MM.1S (cell line): ENCODE data around the gene TM7SF3.

ENCODE experiments used
- DNase-seq: peaks from one replicate; pipeline ENCODE4 v3.0.0-alpha.2; 2015
- H2AFZ ChIP-seq: fragments of 300-600 bp; sonication (generic); 2 replicates; pipeline ENCODE4 v1.6.0; 2016; ENCODE audit warnings: antibody characterized with exemption, low read length
- H3F3A ChIP-seq: fragments of 300-600 bp; sonication (generic); 2 replicates; pipeline ENCODE4 v1.6.1; 2016; ENCODE audit warnings: mild to moderate bottlenecking, antibody characterized with exemption, low read length, moderate library complexity, mixed read lengths; ENCODE audit not compliant: insufficient read depth
- H3K27ac ChIP-seq: fragments of 300-600 bp; sonication (generic); 2 replicates; pipeline ENCODE4 v1.5.1; 2016; ENCODE audit warnings: mild to moderate bottlenecking, low read length
- H3K27me3 ChIP-seq: fragments of 300-600 bp; sonication (generic); replicated peaks from 2 replicates; pipeline ENCODE4 v1.6.0; 2016; ENCODE audit warnings: low read length; ENCODE audit not compliant: insufficient read depth
- H3K36me3 ChIP-seq: fragments of 300-600 bp; sonication (generic); replicated peaks from 2 replicates; pipeline ENCODE4 v1.6.1; 2016; ENCODE audit warnings: mild to moderate bottlenecking, low read length, mixed read lengths; ENCODE audit not compliant: insufficient read depth
- H3K4me1 ChIP-seq: fragments of 300-600 bp; sonication (generic); 2 replicates; pipeline ENCODE4 v1.6.1; 2016; ENCODE audit warnings: low read length, mixed read lengths
- H3K4me2 ChIP-seq: fragments of 300-600 bp; sonication (generic); 2 replicates; pipeline ENCODE4 v1.6.0; 2016; ENCODE audit warnings: low read depth, low read length
- H3K4me3 ChIP-seq: fragments of 300-600 bp; sonication (generic); 2 replicates; pipeline ENCODE4 v1.5.1; 2016; ENCODE audit warnings: low read length, mixed read lengths
- H3K79me2 ChIP-seq: fragments of 300-600 bp; sonication (generic); 2 replicates; pipeline ENCODE4 v1.6.1; 2016; ENCODE audit warnings: mixed run types, low read length, mixed read lengths
- H3K9ac ChIP-seq: fragments of 300-600 bp; sonication (generic); 2 replicates; pipeline ENCODE4 v1.6.1; 2016; ENCODE audit warnings: low read length, mixed read lengths
- H3K9me2 ChIP-seq: fragments of 300-600 bp; sonication (generic); replicated peaks from 2 replicates; pipeline ENCODE4 v1.6.1; 2016; ENCODE audit warnings: mild to moderate bottlenecking, low read length, mixed read lengths; ENCODE audit not compliant: insufficient read depth
- H3K9me3 ChIP-seq: fragments of 300-600 bp; sonication (generic); replicated peaks from 2 replicates; pipeline ENCODE4 v1.6.1; 2016; ENCODE audit warnings: mild to moderate bottlenecking, low read length, mixed read lengths; ENCODE audit not compliant: insufficient read depth
- H4K20me1 ChIP-seq: fragments of 300-600 bp; sonication (generic); 2 replicates; pipeline ENCODE4 v1.6.1; 2016; ENCODE audit warnings: mild to moderate bottlenecking, low read length, moderate library complexity, mixed read lengths; ENCODE audit not compliant: insufficient read depth
- EZH2 ChIP-seq: fragments of 300-600 bp; sonication (generic); optimal IDR thresholded peaks from 2 replicates; pipeline ENCODE3; 2017; ENCODE audit warnings: low read depth, mild to moderate bottlenecking, antibody characterized with exemption, low read length, mixed read lengths
- EZH2phosphoT487 ChIP-seq: fragments of 300-600 bp; sonication (generic); IDR thresholded peaks from 2 replicates; pipeline ENCODE4 v1.6.1; 2018; ENCODE audit warnings: antibody characterized with exemption, low read length
- TF ChIP-seq, protein P1 (sequence below): fragments of 300-600 bp; sonication (generic); IDR thresholded peaks from 2 replicates; pipeline ENCODE4 v1.5.1; 2016; ENCODE audit warnings: antibody characterized with exemption, low read length, mixed read lengths

Gene TM7SF3

DNA sequence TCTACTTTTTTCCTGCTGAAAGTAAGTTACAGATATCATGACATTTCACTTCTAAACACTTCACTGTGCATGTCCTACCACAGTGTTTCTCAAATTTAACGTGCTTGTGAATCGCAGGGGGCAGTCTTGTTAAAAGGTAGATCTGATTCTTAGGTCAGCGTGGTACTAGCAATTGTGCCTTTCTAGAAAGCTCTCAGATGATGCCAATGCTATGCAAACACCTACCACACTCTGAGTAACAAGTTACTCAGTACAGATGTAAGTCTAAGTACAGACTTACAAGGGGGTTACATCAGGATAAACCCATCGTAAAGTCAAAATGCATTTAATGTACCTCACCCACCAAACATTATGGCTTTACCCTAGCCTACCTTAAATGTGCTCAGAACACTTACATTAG, 22.4 kb downstream of the TM7SF3 start:
- Histone ChIP-seq H3K9me3 (no peaks in the 10 kb centered on the region), H3K36me3 (0 out of 2 replicates have a peak, but pooled peaks cover 3% of the 10 kb centered on the region), H3K4me2 (no peak overlapping the region), H3K27ac (no peak overlapping the region), H3K9ac (no peak overlapping the region), H3F3A (no peaks in the 10 kb centered on the region), H3K27me3 (no peaks in the 10 kb centered on the region), H3K4me1 (no peaks in the 10 kb centered on the region), H4K20me1 (no peaks in the 10 kb centered on the region), H3K79me2 (no peaks in the 10 kb centered on the region; the same call in 1 of the 2 replicates), H3K4me3 (no peak overlapping the region), H2AFZ (no peak overlapping the region), H3K9me2 (no peaks in the 10 kb centered on the region)
- DNase-seq, result no peak
- TF ChIP-seq EZH2phosphoT487, result no peak
- TF ChIP-seq EZH2, result no peak

DNA sequence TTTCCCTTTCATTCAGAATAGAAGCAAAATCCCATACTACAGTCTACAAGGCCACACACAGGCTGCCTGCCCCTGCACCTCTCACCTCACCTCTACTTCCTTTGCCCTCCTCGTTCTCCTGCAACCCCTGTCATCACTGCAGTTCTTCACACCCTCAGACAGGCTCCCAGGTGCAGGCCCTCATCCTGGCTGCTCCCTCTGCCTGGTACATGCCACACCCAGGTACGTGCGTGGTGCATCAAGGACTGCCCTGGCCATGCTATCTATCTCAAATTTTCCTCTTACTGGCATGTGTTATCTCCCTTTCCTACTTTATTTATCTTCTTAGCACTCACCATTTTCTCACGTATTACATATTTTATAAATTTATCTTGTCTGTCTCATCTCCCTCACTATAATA, 24.3 kb downstream of the TM7SF3 start:
- no peak for DNase-seq
- H3K27ac ChIP-seq, result no peak overlapping the region
- no peaks in the 10 kb centered on the region for H3K27me3 ChIP-seq
- H3K79me2 ChIP-seq, result no peaks in the 10 kb centered on the region; the same call in 1 of the 2 replicates
- H3F3A ChIP-seq, result no peaks in the 10 kb centered on the region
- H3K36me3 ChIP-seq, result 0 out of 2 replicates have a peak, but pooled peaks cover 3% of the 10 kb centered on the region
- no peak overlapping the region for H3K9ac ChIP-seq
- H3K9me3 ChIP-seq, result no peaks in the 10 kb centered on the region
- TF ChIP-seq, protein P1, sequence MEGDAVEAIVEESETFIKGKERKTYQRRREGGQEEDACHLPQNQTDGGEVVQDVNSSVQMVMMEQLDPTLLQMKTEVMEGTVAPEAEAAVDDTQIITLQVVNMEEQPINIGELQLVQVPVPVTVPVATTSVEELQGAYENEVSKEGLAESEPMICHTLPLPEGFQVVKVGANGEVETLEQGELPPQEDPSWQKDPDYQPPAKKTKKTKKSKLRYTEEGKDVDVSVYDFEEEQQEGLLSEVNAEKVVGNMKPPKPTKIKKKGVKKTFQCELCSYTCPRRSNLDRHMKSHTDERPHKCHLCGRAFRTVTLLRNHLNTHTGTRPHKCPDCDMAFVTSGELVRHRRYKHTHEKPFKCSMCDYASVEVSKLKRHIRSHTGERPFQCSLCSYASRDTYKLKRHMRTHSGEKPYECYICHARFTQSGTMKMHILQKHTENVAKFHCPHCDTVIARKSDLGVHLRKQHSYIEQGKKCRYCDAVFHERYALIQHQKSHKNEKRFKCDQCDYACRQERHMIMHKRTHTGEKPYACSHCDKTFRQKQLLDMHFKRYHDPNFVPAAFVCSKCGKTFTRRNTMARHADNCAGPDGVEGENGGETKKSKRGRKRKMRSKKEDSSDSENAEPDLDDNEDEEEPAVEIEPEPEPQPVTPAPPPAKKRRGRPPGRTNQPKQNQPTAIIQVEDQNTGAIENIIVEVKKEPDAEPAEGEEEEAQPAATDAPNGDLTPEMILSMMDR, result no peak
- no peak for TF ChIP-seq EZH2
- TF ChIP-seq EZH2phosphoT487, result no peak
- no peak overlapping the region for H3K4me2 ChIP-seq
- no peaks in the 10 kb centered on the region for H3K4me1 ChIP-seq
- H3K9me2 ChIP-seq, result no peaks in the 10 kb centered on the region
- no peak overlapping the region for H2AFZ ChIP-seq
- no peaks in the 10 kb centered on the region for H4K20me1 ChIP-seq
- H3K4me3 ChIP-seq, result no peak overlapping the region

DNA sequence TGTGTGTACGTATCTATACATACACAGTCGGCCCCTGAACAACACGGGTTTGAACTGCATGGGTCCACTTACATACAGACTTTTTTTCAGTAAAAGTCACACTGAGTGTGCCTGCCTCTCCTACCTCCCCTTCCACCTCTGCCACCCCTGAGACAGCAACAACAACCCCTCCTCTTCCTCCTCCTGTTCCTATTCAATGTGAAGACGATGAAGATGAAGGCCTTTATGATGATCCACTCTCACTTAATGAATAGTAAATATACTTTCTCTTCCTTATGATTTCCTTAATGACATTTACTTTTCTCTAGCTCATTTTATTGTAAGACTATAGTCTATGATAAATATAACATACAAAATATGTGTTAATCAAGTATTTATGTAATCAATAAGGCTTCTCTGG, 25.5 kb downstream of the TM7SF3 start:
- H4K20me1 ChIP-seq, result no peaks in the 10 kb centered on the region
- H3K27me3 ChIP-seq, result no peaks in the 10 kb centered on the region
- 0 out of 2 replicates have a peak, but pooled peaks cover 3% of the 10 kb centered on the region for H3K36me3 ChIP-seq
- no peaks in the 10 kb centered on the region for H3K9me2 ChIP-seq
- H3K9me3 ChIP-seq, result no peaks in the 10 kb centered on the region
- no peaks in the 10 kb centered on the region for H3K4me1 ChIP-seq
- H2AFZ ChIP-seq, result no peak overlapping the region
- H3F3A ChIP-seq, result no peaks in the 10 kb centered on the region
- no peak for TF ChIP-seq EZH2phosphoT487
- TF ChIP-seq, protein P1, result no peak
- no peak for TF ChIP-seq EZH2
- no peak overlapping the region for H3K4me3 ChIP-seq
- DNase-seq, result no peak
- H3K27ac ChIP-seq, result no peak overlapping the region
- H3K79me2 ChIP-seq, result no peaks in the 10 kb centered on the region; the same call in 1 of the 2 replicates
- no peak overlapping the region for H3K4me2 ChIP-seq
- no peak overlapping the region for H3K9ac ChIP-seq

DNA sequence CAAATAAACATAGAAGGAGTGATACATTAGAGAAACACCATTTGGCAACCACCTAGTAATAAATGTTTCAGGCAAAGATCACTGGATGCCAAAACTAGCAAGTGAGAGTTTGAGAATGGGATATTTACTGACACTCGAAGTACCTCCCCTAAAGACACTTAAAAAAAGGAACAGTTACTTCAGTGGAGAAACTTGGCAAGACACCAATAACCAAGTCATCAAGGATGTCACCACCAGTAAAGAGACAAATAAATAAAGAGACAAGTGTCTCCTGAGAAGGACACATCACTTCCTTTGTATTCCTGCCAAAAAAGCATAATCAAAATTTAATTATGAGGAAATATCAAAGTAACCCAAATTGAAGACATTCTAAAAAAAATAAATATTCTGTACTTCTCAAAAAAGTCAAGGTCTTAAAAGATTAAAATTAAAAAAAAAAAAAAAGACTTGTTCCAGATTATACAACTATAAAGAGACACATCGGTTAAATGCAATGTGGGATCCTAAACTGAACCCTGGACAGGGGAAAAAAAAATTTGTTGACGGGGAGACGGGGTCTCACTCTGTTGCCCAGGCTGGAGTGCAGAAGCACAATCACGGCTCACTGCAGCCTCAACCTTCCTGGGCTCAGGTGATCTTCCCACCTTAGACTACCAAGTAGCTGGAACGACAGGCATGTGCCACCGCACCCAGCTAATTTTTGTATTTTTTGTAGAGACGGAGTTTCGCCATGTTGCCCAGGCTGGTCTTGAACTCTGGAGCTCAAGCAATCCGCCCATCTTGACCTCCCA, 26.4 kb downstream of the TM7SF3 start:
- TF ChIP-seq, protein P1, result no peak
- TF ChIP-seq EZH2phosphoT487 (no peak), EZH2 (no peak)
- no peak overlapping the region for H3K9ac ChIP-seq
- no peaks in the 10 kb centered on the region for H3K9me2 ChIP-seq
- H3K4me1 ChIP-seq, result no peaks in the 10 kb centered on the region
- H3F3A ChIP-seq, result no peaks in the 10 kb centered on the region
- H3K36me3 ChIP-seq, result 0 out of 2 replicates have a peak, but pooled peaks cover 3% of the 10 kb centered on the region
- no peak for DNase-seq
- no peaks in the 10 kb centered on the region; the same call in 1 of the 2 replicates for H3K79me2 ChIP-seq
- H4K20me1 ChIP-seq, result no peaks in the 10 kb centered on the region
- H3K4me2 ChIP-seq, result no peak overlapping the region
- no peak overlapping the region for H3K27ac ChIP-seq
- no peaks in the 10 kb centered on the region for H3K27me3 ChIP-seq
- no peak overlapping the region for H2AFZ ChIP-seq
- H3K4me3 ChIP-seq, result no peak overlapping the region
- no peaks in the 10 kb centered on the region for H3K9me3 ChIP-seq
